ENCODE results near the gene AOX1.

DNA sequence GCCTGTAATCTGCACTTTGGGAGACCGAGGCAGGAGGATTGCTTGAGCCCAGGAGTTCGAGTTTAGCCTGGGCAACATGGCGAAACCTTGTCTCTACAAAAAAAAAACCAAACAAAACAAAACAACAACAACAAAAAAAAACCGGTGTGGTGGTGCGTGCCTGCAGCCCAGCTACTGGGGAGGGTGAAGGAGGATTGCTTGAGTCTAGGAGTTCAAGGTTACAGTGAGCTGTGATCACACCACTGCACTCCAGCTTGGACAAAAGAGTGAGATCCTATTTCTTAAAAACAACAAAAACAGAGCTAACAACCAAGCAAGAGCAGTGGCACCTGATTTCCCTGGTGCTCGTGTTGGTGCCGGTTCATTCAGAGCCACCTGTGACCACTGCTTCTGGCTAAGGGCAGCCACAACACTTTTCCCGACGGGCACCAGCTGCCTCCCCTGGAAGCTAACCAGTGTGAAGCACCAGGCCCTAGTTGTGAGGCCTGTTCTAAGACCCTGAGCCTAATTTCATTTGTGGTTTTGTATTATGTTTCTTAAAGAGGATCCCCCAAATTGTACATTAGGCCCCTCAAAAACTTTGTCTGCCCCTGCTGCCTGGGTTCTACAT lies 1.3 kb downstream of the AOX1 start:
- TF ChIP-seq CTCF (IDR thresholded peaks at IDR 0.05; ENCODE audit: low read depth, low read length, missing input control) (no peak), JUND (IDR thresholded peaks at IDR 0.05) (no peak), RAD21 (IDR thresholded peaks at IDR 0.05) (no peak), EGR1 (IDR thresholded peaks at IDR 0.05; ENCODE audit: low read depth in 2 of 2) (no peak), ATF3 (IDR thresholded peaks at IDR 0.05) (no peak), GABPA (IDR thresholded peaks at IDR 0.05 in 1 of 2, conservative IDR thresholded peaks at IDR 0.05 in 1 of 2) (no peak), HNF4A (conservative IDR thresholded peaks at IDR 0.05) (peak; percentile 18 to 30)
- TF ChIP-seq, protein P1, sequence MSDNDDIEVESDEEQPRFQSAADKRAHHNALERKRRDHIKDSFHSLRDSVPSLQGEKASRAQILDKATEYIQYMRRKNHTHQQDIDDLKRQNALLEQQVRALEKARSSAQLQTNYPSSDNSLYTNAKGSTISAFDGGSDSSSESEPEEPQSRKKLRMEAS (IDR thresholded peaks at IDR 0.05), result no peak
- TF ChIP-seq, protein P2, sequence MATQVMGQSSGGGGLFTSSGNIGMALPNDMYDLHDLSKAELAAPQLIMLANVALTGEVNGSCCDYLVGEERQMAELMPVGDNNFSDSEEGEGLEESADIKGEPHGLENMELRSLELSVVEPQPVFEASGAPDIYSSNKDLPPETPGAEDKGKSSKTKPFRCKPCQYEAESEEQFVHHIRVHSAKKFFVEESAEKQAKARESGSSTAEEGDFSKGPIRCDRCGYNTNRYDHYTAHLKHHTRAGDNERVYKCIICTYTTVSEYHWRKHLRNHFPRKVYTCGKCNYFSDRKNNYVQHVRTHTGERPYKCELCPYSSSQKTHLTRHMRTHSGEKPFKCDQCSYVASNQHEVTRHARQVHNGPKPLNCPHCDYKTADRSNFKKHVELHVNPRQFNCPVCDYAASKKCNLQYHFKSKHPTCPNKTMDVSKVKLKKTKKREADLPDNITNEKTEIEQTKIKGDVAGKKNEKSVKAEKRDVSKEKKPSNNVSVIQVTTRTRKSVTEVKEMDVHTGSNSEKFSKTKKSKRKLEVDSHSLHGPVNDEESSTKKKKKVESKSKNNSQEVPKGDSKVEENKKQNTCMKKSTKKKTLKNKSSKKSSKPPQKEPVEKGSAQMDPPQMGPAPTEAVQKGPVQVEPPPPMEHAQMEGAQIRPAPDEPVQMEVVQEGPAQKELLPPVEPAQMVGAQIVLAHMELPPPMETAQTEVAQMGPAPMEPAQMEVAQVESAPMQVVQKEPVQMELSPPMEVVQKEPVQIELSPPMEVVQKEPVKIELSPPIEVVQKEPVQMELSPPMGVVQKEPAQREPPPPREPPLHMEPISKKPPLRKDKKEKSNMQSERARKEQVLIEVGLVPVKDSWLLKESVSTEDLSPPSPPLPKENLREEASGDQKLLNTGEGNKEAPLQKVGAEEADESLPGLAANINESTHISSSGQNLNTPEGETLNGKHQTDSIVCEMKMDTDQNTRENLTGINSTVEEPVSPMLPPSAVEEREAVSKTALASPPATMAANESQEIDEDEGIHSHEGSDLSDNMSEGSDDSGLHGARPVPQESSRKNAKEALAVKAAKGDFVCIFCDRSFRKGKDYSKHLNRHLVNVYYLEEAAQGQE (IDR thresholded peaks at IDR 0.05), result no peak

All from liver (tissue), 3 donors.